Epithelial cell of proximal tubule (primary cell): ENCODE measurements around the gene CDC14A. TPM values are rescaled to one million over a fixed set of nuclear protein-coding genes. Genes with fewer than 3 reads are reported as not detected.

Experiments used
- DNase-seq: peaks from one replicate; pipeline ENCODE4 v3.0.0-alpha.2; 2011; ENCODE audit warnings: low read depth
- H3K4me3 ChIP-seq: 2 replicates; pipeline ENCODE4 v1.5.1; 2011; ENCODE audit warnings: low read depth, mild to moderate bottlenecking, low read length
- CTCF ChIP-seq: conservative IDR thresholded peaks from 2 replicates; pipeline ENCODE4 v1.5.1; 2012; ENCODE audit warnings: low read depth, mild to moderate bottlenecking, low read length
- total RNA-seq: library from RNA; depleted of rRNA; stranded (reverse); fragments of >200 nt; gene quantifications from 2 replicates; pipeline ENCODE4 v1.2.3, GENCODE V29; 2015

CDC14A gene
- total RNA-seq, 1 donor from 2014 or later, result 7.4 TPM

- no peak overlapping the region for H3K4me3 ChIP-seq
- TF ChIP-seq CTCF, result no peak
- DNase-seq, result no peak
These were observed 153.9 kb downstream of the CDC14A start for GRCh38 chr1:100506217-100506616.

- DNase-seq, result no peak
- H3K4me3 ChIP-seq, result no peak overlapping the region
- no peak for TF ChIP-seq CTCF
These were observed 158.1 kb downstream of the CDC14A start for GRCh38 chr1:100510451-100510850.

GRCh38 chr1:100511058-100511457 is 158.8 kb downstream of the CDC14A start:
- DNase-seq, result no peak
- no peak overlapping the region for H3K4me3 ChIP-seq
- TF ChIP-seq CTCF, result no peak

- no peak overlapping the region for H3K4me3 ChIP-seq
- no peak for TF ChIP-seq CTCF
- DNase-seq, result no peak
These were observed 159.5 kb downstream of the CDC14A start for GRCh38 chr1:100511773-100512172.

- H3K4me3 ChIP-seq, result no peak overlapping the region
- DNase-seq, result no peak
- TF ChIP-seq CTCF, result no peak
These were observed 160.6 kb downstream of the CDC14A start for GRCh38 chr1:100512803-100513352.

- TF ChIP-seq CTCF, result no peak
- no peak for DNase-seq
These were observed 164.6 kb downstream of the CDC14A start for GRCh38 chr1:100516857-100517256.

GRCh38 chr1:100517515-100517914 is 165.2 kb downstream of the CDC14A start:
- no peak for TF ChIP-seq CTCF
- no peak overlapping the region for H3K4me3 ChIP-seq
- no peak for DNase-seq

More at GRCh38 chr1:100516857-100517256, 164.6 kb downstream of the CDC14A start:
- H3K4me3 ChIP-seq, result no peak overlapping the region
